IPS-15b (cell line): ENCODE measurements around the gene SMC1B.
"Not testable (repeated sequence)": the region's sequence is repeated elsewhere in the genome, so short reads cannot be mapped to it uniquely, and the experiment has no call there.

ENCODE experiments used
- H3K27me3 ChIP-seq: one replicate; pipeline ENCODE4 v1.6.1; 2013; ENCODE audit warnings: low read length; ENCODE audit not compliant: control insufficient read depth, insufficient read depth
- H3K36me3 ChIP-seq: one replicate; pipeline ENCODE4 v1.6.1; 2013; ENCODE audit warnings: low read length; ENCODE audit not compliant: control insufficient read depth, insufficient read depth
- H3K4me1 ChIP-seq: one replicate; pipeline ENCODE4 v1.6.1; 2013; ENCODE audit warnings: mild to moderate bottlenecking, low read length; ENCODE audit not compliant: control insufficient read depth, insufficient read depth
- H3K4me3 ChIP-seq: one replicate; pipeline ENCODE4 v1.5.1; 2013; ENCODE audit warnings: low read depth, low read length
- H3K9ac ChIP-seq: one replicate; pipeline ENCODE4 v1.6.1; 2013; ENCODE audit warnings: low read depth, mild to moderate bottlenecking, low read length
- H3K9me3 ChIP-seq: one replicate; pipeline ENCODE4 v1.6.1; 2013; ENCODE audit warnings: mild to moderate bottlenecking, low read length; ENCODE audit not compliant: control insufficient read depth, insufficient read depth

The SMC1B gene

GRCh38 chr22:45452565-45453379, 39.4 kb upstream of the SMC1B start:
- Histone ChIP-seq H3K27me3 (no peaks in the 10 kb centered on the region), H3K4me3 (no peak overlapping the region), H3K36me3 (no peaks in the 10 kb centered on the region), H3K9me3 (no peaks in the 10 kb centered on the region), H3K4me1 (no peaks in the 10 kb centered on the region), H3K9ac (no peak overlapping the region)

DNA sequence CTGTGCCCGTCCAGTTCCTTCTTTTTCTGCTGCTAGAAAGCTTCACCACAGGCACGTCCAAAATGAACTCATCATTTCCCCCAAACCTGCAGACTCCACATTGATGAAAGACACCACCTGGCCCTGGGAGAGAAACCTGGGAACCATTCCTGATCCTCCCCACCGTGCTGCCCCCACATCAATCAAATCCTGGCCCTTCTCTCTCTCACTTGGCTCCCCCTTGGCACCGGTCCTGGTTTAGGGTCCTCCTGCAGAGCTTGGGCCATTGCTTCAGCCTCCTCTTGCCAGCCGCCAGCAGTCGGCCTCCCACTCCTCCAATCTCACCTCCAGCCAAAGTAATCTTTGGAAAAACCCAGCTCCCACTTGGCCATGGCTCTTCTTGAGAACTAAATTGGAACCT, 38.6 kb upstream of the SMC1B start:
- Histone ChIP-seq H3K9ac (no peak overlapping the region), H3K36me3 (no peaks in the 10 kb centered on the region), H3K9me3 (no peaks in the 10 kb centered on the region), H3K27me3 (no peaks in the 10 kb centered on the region), H3K4me3 (no peak overlapping the region), H3K4me1 (no peaks in the 10 kb centered on the region)

DNA sequence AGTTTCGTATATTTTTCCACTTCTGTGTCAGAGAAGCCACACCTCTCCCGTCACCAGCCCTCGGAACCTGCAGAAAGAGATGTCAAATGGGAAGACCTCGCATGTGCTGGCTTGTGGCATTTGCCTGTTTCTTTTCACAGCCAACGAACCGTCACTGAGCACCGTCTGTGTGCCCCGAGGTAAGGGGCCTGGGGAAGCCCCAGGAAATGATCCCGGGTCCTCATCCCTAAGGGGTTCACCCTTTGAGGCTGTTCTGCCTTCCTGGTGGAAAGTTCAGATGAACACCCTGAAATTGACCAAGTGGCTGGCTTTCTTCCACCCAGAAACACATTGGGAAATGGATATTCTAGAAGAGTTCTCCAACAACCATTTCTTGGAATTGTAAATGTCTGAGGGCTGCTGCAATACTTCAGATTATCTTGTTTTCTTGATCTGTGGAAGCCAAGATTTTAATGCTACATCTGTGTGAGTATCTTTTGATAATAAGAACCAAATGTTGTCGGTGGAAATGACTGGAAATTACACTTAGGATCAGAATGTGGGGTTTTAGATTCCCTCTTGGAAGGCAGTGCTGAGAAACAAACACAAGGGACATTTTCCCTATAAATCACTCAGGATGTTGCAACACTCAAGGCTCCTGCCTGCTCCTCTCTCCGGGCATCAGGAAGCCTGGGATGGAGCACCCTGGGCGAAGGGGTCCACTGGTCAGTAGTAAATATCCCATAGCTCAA, 37.7 kb upstream of the SMC1B start:
- Histone ChIP-seq H3K36me3 (no peaks in the 10 kb centered on the region), H3K27me3 (no peaks in the 10 kb centered on the region), H3K9ac (no peak overlapping the region), H3K9me3 (no peaks in the 10 kb centered on the region), H3K4me1 (no peaks in the 10 kb centered on the region), H3K4me3 (no peak overlapping the region)

- Histone ChIP-seq H3K36me3 (no peaks in the 10 kb centered on the region), H3K9ac (no peak overlapping the region), H3K9me3 (no peaks in the 10 kb centered on the region), H3K4me1 (no peaks in the 10 kb centered on the region), H3K4me3 (no peak overlapping the region), H3K27me3 (no peaks in the 10 kb centered on the region)
Measured at GRCh38 chr22:45450101-45450785, 36.8 kb upstream of the SMC1B start.

GRCh38 chr22:45449442-45449841, 36.0 kb upstream of the SMC1B start:
- not testable (repeated sequence) for H3K9me3 ChIP-seq, H3K9ac ChIP-seq, H3K4me1 ChIP-seq, H3K27me3 ChIP-seq, H3K36me3 ChIP-seq, H3K4me3 ChIP-seq

GRCh38 chr22:45448431-45448830, 35.0 kb upstream of the SMC1B start:
- Histone ChIP-seq H3K36me3 (no peaks in the 10 kb centered on the region), H3K9ac (no peak overlapping the region), H3K4me3 (no peak overlapping the region), H3K4me1 (no peaks in the 10 kb centered on the region), H3K9me3 (no peaks in the 10 kb centered on the region), H3K27me3 (no peaks in the 10 kb centered on the region)

GRCh38 chr22:45447596-45447995, 34.2 kb upstream of the SMC1B start:
- not testable (repeated sequence) for H3K27me3 ChIP-seq, H3K4me1 ChIP-seq, H3K9ac ChIP-seq, H3K4me3 ChIP-seq, H3K9me3 ChIP-seq, H3K36me3 ChIP-seq

DNA sequence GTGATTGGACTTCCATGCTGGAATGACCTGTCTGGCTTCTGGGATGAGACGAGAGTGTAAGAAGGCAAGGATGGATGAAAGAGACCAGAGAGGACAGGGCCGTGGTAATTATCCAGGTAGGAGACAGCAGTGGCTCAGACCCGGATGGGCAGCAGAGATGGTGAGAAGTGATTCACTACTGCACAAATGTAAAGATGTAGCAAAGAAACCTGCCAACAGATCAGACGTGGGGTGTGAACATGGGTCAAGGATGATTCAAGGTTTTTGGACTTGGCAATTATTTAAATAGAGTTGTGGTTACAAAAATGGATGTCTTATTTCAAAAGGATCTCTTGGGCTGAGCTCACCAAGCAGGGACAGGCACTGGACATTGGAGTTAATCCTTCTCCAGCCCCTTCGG, 32.8 kb upstream of the SMC1B start:
- Histone ChIP-seq H3K4me3 (no peak overlapping the region), H3K27me3 (no peaks in the 10 kb centered on the region), H3K9me3 (no peaks in the 10 kb centered on the region), H3K9ac (no peak overlapping the region), H3K36me3 (no peaks in the 10 kb centered on the region), H3K4me1 (no peaks in the 10 kb centered on the region)

- no peaks in the 10 kb centered on the region for H3K4me1 ChIP-seq
- H3K9ac ChIP-seq = no peak overlapping the region
- H3K9me3 ChIP-seq = no peaks in the 10 kb centered on the region
- no peaks in the 10 kb centered on the region for H3K27me3 ChIP-seq
- no peak overlapping the region for H3K4me3 ChIP-seq
- H3K36me3 ChIP-seq = no peaks in the 10 kb centered on the region
Measured at GRCh38 chr22:45445031-45445710, 31.8 kb upstream of the SMC1B start.

DNA sequence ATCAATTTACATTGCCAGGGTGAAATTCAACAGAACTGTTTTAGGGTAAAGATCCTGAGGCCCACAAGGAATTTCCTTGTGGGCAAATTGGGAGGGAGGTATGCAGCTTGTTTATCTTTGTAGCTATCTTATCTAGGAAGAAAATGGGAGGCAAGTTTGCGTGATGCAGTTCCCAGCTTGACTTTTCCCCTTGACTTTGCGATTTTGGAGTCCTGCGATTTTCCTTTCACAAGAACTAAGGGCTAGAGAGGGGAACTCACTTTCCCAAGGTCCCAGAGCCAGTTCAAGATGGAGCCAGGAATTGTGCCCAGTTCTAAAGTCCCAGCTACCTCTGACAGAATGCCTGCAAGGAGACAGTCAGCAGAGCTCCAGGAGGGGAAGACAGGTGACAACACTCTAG, 30.8 kb upstream of the SMC1B start:
- Histone ChIP-seq H3K9ac (no peak overlapping the region), H3K4me1 (no peaks in the 10 kb centered on the region), H3K27me3 (no peaks in the 10 kb centered on the region), H3K4me3 (no peak overlapping the region), H3K36me3 (no peaks in the 10 kb centered on the region), H3K9me3 (no peaks in the 10 kb centered on the region)

GRCh38 chr22:45442116-45442515, 28.7 kb upstream of the SMC1B start:
- no peaks in the 10 kb centered on the region for H3K36me3 ChIP-seq
- H3K4me1 ChIP-seq = no peaks in the 10 kb centered on the region
- no peaks in the 10 kb centered on the region for H3K9me3 ChIP-seq
- no peak overlapping the region for H3K4me3 ChIP-seq
- no peaks in the 10 kb centered on the region for H3K27me3 ChIP-seq
- H3K9ac ChIP-seq = no peak overlapping the region
